Stimulated activated CD4-positive, alpha-beta T cell treated with anti-CD3 and anti-CD28 coated beads, Interleukin-2, amount 100 ng/mL, for 48 hours (primary cell): Measurements from ENCODE around the gene R3HDM2.

Source experiments
- DNase-seq, 2 donors: peaks; one replicate each; pipeline ENCODE4 v3.0.0-alpha.2; 2020

The R3HDM2 gene

DNA sequence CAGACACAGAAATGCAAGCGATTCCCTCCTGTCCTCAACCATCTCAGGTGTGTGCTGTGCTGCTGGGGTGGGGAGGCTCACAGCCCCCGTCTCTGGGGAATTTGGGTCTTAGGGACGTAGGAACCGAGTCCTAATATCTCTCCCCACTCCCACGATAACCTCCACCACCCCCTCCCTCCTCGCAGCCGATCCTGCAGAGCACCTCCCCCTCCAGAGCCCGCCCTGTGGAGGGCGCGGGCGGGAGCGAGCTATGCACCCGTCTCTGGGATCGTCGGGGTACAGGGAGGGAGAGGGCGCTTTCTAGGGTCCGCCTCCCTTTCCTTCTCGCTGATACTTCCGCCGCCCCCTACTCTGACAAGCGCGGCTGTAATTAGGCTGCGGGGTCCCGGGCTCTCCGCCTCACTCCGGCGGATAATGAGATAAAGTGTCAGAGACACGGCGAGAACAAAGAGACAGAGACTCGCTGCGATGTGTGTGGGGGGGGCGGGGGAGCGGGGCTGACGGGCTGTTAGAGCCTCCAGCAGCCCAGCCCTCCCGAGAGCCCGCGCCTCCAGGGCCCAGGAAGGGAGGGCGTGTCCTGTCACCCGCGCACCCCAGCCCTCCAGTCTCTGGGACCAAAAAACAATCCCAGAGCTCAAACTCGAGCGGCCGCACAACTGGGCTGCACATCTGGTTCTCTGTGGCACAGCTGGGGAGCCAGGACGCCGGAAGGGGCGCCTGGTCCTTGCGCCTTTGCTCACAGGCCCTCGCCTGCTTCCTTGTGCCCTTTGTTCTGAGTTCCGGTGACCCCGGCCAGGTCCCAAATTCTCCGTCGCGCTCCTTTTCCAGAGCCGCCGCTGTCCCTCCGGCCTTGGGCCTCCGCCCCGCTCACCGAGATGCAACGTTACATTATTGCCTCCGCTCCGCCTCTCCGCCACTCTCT, 192.7 kb downstream of the R3HDM2 start:
- DNase-seq: no peak

GRCh38 chr12:57237596-57237931, 193.3 kb downstream of the R3HDM2 start:
- no peak for DNase-seq

- DNase-seq: no peak
Observed at GRCh38 chr12:57236925-57237595, 193.8 kb downstream of the R3HDM2 start.

DNA sequence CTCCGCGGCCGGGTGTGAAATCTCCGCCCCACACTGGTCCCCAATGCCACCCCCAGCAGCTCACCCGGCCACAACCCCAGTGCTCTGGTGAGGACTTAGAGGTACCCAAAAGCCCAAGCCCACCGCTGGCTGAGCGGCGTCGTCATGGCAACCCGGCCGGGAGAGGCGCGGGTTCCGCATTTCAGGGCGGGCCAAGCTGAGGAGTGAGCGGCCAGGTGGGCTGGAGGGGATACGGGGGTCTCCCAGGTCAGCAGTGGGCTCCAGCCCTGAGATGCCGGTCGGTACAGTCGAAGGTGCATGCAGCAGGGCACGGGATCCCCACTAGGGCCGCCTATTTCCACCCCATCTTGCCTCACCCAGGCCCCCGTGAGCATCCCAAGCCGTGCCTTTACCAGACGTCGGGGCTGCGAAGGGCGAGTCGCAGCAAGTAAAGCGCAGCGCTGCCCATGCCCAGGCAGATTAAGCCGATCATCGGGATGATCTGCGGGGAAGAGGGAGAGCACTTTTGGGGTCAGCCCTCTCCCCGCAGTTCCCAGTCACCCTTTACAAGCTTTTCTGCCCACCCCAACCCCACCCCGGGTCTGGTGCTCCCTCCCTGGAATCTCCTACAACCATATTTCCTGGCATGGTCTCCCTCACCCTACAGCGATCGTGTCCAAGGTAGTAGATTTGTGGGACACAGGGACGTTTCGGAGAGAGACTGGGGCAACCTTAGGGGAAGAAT, 194.5 kb downstream of the R3HDM2 start:
- DNase-seq: no peak

DNA sequence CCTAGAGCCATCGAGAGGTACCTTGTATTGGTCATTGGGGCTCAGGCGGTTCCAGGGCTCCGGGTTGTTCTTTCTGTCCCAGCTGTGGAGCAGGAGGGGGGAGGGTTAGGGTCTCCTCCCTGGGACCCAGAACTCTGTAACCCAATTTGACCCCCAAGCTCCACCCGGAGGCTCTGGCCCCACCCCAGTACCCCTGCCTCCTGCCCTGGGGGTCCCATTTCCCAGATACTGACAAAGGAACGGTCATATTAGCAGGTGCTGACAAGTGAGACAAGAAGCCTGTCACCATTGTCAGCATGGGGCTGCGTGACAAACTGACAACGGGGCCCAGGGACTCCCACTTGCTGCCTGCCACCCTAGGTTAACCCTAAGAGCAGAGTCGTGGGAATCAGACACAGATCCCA, 195.1 kb downstream of the R3HDM2 start:
- DNase-seq: no peak

- no peak for DNase-seq
Observed at GRCh38 chr12:57235017-57235727, 195.7 kb downstream of the R3HDM2 start.

- DNase-seq: no peak
Observed at GRCh38 chr12:57234571-57235016, 196.2 kb downstream of the R3HDM2 start.

DNA sequence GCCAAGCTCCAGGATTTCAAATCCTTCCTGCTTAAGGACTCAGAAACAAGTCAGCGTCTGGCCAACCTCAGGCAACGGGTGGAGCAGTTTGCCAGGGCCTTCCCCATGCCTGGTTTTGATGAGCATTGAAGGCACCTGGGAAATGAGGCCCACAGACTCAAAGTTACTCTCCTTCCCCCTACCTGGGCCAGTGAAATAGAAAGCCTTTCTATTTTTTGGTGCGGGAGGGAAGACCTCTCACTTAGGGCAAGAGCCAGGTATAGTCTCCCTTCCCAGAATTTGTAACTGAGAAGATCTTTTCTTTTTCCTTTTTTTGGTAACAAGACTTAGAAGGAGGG, 196.6 kb downstream of the R3HDM2 start:
- DNase-seq: no peak

GRCh38 chr12:57233357-57234232, 197.2 kb downstream of the R3HDM2 start:
- DNase-seq: no peak

DNA sequence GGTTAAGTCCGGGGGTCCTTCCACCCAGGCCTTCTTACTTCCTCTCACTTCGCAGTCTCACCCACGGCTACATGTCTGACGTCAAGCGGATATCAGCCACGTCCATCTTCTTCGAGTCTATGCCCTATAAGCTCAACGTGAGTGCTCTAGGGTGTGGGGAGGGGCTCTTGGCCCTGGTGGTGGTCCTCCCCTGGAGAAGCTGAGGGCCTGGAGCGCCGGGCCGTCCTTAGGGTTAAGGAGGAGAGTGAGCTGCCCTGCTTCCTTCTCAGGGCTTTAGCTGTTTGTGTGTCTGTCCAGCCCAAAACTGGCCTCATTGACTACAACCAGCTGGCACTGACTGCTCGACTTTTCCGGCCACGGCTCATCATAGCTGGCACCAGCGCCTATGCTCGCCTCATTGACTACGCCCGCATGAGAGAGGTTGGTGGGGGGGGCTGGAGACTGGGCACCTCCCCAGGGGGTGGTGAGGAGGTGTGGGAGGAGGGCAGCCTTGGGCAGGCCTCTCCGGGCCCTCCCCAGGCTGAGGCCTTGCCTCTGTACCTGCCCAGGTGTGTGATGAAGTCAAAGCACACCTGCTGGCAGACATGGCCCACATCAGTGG, 198.6 kb downstream of the R3HDM2 start:
- DNase-seq: no peak

GRCh38 chr12:57231276-57232021, 199.4 kb downstream of the R3HDM2 start:
- no peak for DNase-seq

DNA sequence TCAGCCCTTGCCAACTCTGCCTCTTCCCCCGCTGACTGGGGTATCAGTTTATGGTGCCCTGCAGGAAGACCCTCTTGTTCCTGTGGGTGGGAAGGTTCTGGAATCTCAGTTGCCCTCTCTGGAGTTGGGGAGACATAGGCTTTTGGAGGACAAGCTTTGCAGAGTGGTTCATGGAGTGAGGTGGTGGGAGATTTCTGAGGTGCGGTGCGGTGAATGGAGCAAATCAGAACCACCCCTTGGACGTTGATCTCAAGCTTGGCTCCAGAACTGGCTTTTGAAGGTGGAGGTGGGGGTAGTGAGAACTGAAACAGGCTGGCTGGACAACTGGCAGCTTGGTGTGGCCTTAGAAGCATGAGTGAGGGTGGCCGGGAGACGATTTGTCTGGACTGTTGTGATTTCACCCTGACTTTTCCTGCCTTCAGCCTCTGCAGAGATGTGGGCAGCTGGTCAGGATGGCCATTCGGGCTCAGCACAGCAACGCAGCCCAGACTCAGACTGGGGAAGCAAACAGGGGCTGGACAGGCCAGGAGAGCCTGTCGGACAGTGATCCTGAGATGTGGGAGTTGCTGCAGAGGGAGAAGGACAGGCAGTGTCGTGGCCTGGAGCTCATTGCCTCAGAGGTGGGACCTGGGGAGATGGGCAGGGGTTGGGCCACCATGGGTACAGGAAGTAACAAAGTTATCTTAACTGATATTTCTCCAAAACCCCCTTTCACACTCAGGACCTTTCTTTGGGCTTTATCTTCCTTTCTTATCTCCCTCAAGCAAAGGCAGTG, 200.3 kb downstream of the R3HDM2 start:
- DNase-seq: no peak

DNA sequence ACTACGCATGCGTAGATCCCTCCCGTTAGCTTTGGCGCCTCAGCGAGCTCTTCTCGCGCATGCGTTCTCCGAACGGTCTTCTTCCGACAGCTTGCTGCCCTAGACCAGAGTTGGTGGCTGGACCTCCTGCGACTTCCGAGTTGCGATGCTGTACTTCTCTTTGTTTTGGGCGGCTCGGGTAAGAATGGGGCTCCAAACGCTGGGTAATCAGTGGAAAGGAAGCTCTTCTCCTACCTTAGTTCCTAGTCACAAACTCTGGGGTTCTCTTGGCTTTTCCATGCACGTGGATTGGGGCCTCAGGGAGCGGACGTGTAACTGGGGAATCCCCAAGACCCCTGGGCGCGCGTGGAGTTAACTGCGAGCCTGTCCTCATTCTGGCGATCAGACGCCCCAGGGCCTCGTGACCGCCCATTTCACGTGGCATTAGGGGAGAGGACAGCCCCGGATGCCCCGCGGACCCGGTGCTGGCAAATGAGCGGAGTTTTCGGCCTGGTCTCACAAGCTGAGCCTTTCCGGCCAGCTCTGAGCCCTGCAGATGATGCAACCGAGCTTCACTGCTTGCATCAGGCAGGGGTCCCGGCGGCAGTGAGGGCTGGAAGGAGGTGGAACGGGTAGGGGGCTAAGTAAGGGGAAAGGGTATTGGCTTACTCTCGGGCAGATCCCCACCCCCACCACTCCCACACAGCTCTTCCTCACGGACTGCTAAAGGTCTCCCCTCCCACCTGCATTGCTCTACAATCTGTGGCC, 201.0 kb downstream of the R3HDM2 start, which contains the start of gene SHMT2:
TSS of gene SHMT2 (plus strand) at position 78 of the 747 bp plus-strand sequence. CDS start at position 146, 68 bp downstream.
- peak; percentile 90 to 91 for DNase-seq

GRCh38 chr12:57229046-57229633, 201.7 kb downstream of the R3HDM2 start:
- no peak for DNase-seq

- no peak for DNase-seq
Observed at GRCh38 chr12:57227315-57228115, 203.3 kb downstream of the R3HDM2 start.

GRCh38 chr12:57226588-57227314, 204.1 kb downstream of the R3HDM2 start:
- no peak for DNase-seq

GRCh38 chr12:57225680-57226210, 205.1 kb downstream of the R3HDM2 start:
- DNase-seq: no peak
